Subcutaneous abdominal adipose tissue (tissue), 5 donors: ENCODE data around the gene PKLR.
A peak's percentile ranks its signal among the peaks of the same experiment; 100 is the strongest.
"Not testable (repeated sequence)": the region's sequence is repeated elsewhere in the genome, so short reads cannot be mapped to it uniquely, and the experiment has no call there.

Experiments used
- H3K27ac ChIP-seq: one replicate; pipeline ENCODE4 v1.7.0; 2013; ENCODE audit warnings: low read depth, mild to moderate bottlenecking, inconsistent platforms, low read length, moderate library complexity
- H3K27me3 ChIP-seq, 5 donors: one replicate each; pipeline ENCODE4 v1.7.0; 2013; ENCODE audit warnings: low read length in 5 of 5, inconsistent platforms in 1 of 5; ENCODE audit not compliant: control insufficient read depth in 5 of 5, insufficient read depth in 4 of 5
- H3K36me3 ChIP-seq, 5 donors: one replicate each; pipeline ENCODE4 v1.7.0; 2013; ENCODE audit warnings: low read length in 5 of 5; ENCODE audit not compliant: control insufficient read depth in 5 of 5, insufficient read depth in 5 of 5
- H3K4me1 ChIP-seq, 5 donors: one replicate each; pipeline ENCODE4 v1.7.0; 2013; ENCODE audit warnings: low read length in 5 of 5, mild to moderate bottlenecking in 3 of 5, moderate library complexity in 1 of 5; ENCODE audit not compliant: control insufficient read depth in 5 of 5, insufficient read depth in 5 of 5
- H3K4me3 ChIP-seq, 5 donors: one replicate each; pipeline ENCODE4 v1.7.0; 2013; ENCODE audit warnings: low read length in 5 of 5, low read depth in 1 of 5
- H3K9ac ChIP-seq, 5 donors: one replicate each; pipeline ENCODE4 v1.7.0; 2013; ENCODE audit warnings: low read length in 5 of 5, mild to moderate bottlenecking in 4 of 5, moderate library complexity in 3 of 5
- H3K9me3 ChIP-seq, 5 donors: one replicate each; pipeline ENCODE4 v1.7.0; 2013; ENCODE audit warnings: low read length in 5 of 5; ENCODE audit not compliant: control insufficient read depth in 5 of 5
- donor health status: healthy.
- donor health status: healthy.
- donor health status: healthy.
- donor health status: healthy.
- donor health status: healthy.

Gene PKLR

GRCh38 chr1:155301342-155301841 is at the start of gene PKLR:
PKLR (minus strand) TSS chr1:155301438; CDS start chr1:155301395, 43 bp downstream.
- Histone ChIP-seq H3K9ac (no peak within 1 kb of the TSS), H3K27ac (no peak within 1 kb of the TSS), H3K9me3 (no peaks in the 10 kb centered on the region), H3K27me3 (peaks cover 0 to 12% (median 7%) of the 10 kb centered on the region in 5 donors), H3K36me3 (no peaks in the 10 kb centered on the region), H3K4me1 (no peaks in the 10 kb centered on the region), H3K4me3 (no peak within 1 kb of the TSS)

- no peak overlapping the region for H3K9ac ChIP-seq
- peaks cover 62 to 93% (median 78%) of the 10 kb centered on the region in 5 donors for H3K36me3 ChIP-seq
- no peaks in the 10 kb centered on the region for H3K27me3 ChIP-seq
- no peaks in the 10 kb centered on the region for H3K4me1 ChIP-seq
- no peak overlapping the region for H3K27ac ChIP-seq
- no peaks in the 10 kb centered on the region for H3K9me3 ChIP-seq
- H3K4me3 ChIP-seq, result no peak overlapping the region
Observed at GRCh38 chr1:155342842-155343241, 41.6 kb upstream of the PKLR start.

- H3K36me3 ChIP-seq, result peaks cover 66 to 88% (median 74%) of the 10 kb centered on the region in 5 donors
- H3K4me3 ChIP-seq, result no peak overlapping the region
- no peak overlapping the region for H3K27ac ChIP-seq
- no peak overlapping the region for H3K9ac ChIP-seq
- H3K4me1 ChIP-seq, result no peaks in the 10 kb centered on the region
- H3K9me3 ChIP-seq, result no peaks in the 10 kb centered on the region
- no peaks in the 10 kb centered on the region for H3K27me3 ChIP-seq
Observed at GRCh38 chr1:155339515-155340097, 38.4 kb upstream of the PKLR start.

GRCh38 chr1:155334962-155335361 is 33.7 kb upstream of the PKLR start:
- peaks cover 46 to 72% (median 58%) of the 10 kb centered on the region in 5 donors for H3K36me3 ChIP-seq
- H3K4me1 ChIP-seq, result peaks cover 0 to 4% (median 0%) of the 10 kb centered on the region in 5 donors
- no peak overlapping the region for H3K27ac ChIP-seq
- no peaks in the 10 kb centered on the region for H3K9me3 ChIP-seq
- H3K9ac ChIP-seq, result no peak overlapping the region
- no peak overlapping the region for H3K4me3 ChIP-seq
- H3K27me3 ChIP-seq, result no peaks in the 10 kb centered on the region

- Histone ChIP-seq H3K9me3 (no peaks in the 10 kb centered on the region), H3K4me3 (no peak overlapping the region), H3K36me3 (peaks cover 13 to 64% (median 45%) of the 10 kb centered on the region in 5 donors), H3K27me3 (no peaks in the 10 kb centered on the region), H3K4me1 (peaks cover 0 to 17% (median 7%) of the 10 kb centered on the region in 5 donors), H3K27ac (no peak overlapping the region), H3K9ac (no peak overlapping the region)
Observed at GRCh38 chr1:155329980-155330598, 28.9 kb upstream of the PKLR start.

- not testable (repeated sequence) for H3K27ac ChIP-seq, H3K27me3 ChIP-seq, H3K9me3 ChIP-seq, H3K9ac ChIP-seq, H3K4me3 ChIP-seq
- peaks cover 0 to 27% (median 16%) of the 10 kb centered on the region in 5 donors for H3K4me1 ChIP-seq
- H3K36me3 ChIP-seq, result peaks cover 10 to 55% (median 40%) of the 10 kb centered on the region in 5 donors
Observed at GRCh38 chr1:155328856-155329255, 27.6 kb upstream of the PKLR start.

GRCh38 chr1:155327981-155328380 is 26.7 kb upstream of the PKLR start:
- Histone ChIP-seq H3K9me3 (no peaks in the 10 kb centered on the region), H3K27me3 (no peaks in the 10 kb centered on the region), H3K36me3 (peaks cover 5 to 48% (median 40%) of the 10 kb centered on the region in 5 donors), H3K9ac (peak overlapping the region in 1 of 5 donors; percentile 13), H3K4me1 (peaks cover 0 to 31% (median 19%) of the 10 kb centered on the region in 5 donors), H3K27ac (no peak overlapping the region), H3K4me3 (no peak overlapping the region)

GRCh38 chr1:155326631-155327037 is 25.4 kb upstream of the PKLR start:
- peaks cover 4 to 43% (median 29%) of the 10 kb centered on the region in 5 donors for H3K4me1 ChIP-seq
- no peak overlapping the region for H3K27ac ChIP-seq
- no peaks in the 10 kb centered on the region for H3K9me3 ChIP-seq
- H3K9ac ChIP-seq, result no peak overlapping the region
- peaks cover 5 to 47% (median 40%) of the 10 kb centered on the region in 5 donors for H3K36me3 ChIP-seq
- H3K27me3 ChIP-seq, result no peaks in the 10 kb centered on the region
- H3K4me3 ChIP-seq, result no peak overlapping the region

- Histone ChIP-seq H3K9ac (peak overlapping the region in 1 of 5 donors; percentile 92), H3K36me3 (peaks cover 4 to 42% (median 36%) of the 10 kb centered on the region in 5 donors), H3K4me3 (no peak overlapping the region), H3K9me3 (no peaks in the 10 kb centered on the region), H3K27me3 (no peaks in the 10 kb centered on the region), H3K4me1 (peaks cover 8 to 47% (median 35%) of the 10 kb centered on the region in 5 donors), H3K27ac (peak overlapping the region; percentile 82)
Observed at GRCh38 chr1:155326020-155326526, 24.8 kb upstream of the PKLR start.

- peaks cover 8 to 50% (median 40%) of the 10 kb centered on the region in 5 donors for H3K4me1 ChIP-seq
Observed at GRCh38 chr1:155325603-155325893, 24.3 kb upstream of the PKLR start.

More at GRCh38 chr1:155325603-155325893, 24.3 kb upstream of the PKLR start:
- Histone ChIP-seq H3K9ac (peak overlapping the region in 3 of 5 donors; percentile 75 to 92 (median 87)), H3K27ac (peak overlapping the region; percentile 82), H3K36me3 (peaks cover 3 to 36% (median 31%) of the 10 kb centered on the region in 5 donors), H3K27me3 (no peaks in the 10 kb centered on the region), H3K9me3 (no peaks in the 10 kb centered on the region), H3K4me3 (peak overlapping the region in 4 of 5 donors; percentile 13 to 92 (median 85))
